Stimulated activated CD8-positive, alpha-beta memory T cell treated with anti-CD3 and anti-CD28 coated beads, Interleukin-4, amount 100 ng/mL, for 48 hours (primary cell): ENCODE measurements around the gene PRR5L.

Experiments
- DNase-seq: peaks from one replicate; pipeline ENCODE4 v3.0.0-alpha.2; 2020

The PRR5L gene

GRCh38 chr11:36295926-36296325 is at the start of gene PRR5L:
TSS of gene PRR5L (plus strand) at chr11:36296288. CDS start at chr11:36401122, 104,834 bp downstream.
- no peak for DNase-seq

DNA sequence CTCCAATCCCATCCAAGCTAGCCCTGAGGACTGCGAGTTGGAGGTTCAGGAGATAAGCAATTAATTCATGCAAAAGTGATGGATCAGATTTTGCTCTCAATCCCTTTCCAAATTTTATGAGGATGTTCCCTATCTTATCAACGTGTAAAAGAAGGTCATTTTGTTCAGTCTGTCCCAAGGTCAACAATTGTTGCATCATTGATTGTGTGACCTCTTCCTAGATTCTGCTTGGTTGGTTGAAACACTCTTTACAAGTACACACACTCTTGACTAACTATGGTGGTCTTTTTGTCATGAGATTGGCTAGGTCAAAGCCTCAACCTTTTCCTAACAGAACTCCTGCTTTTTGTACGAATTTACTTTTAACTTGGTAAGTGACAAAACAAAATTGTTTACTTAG is 48.6 kb upstream of the PRR5L start:
- no peak for DNase-seq

DNA sequence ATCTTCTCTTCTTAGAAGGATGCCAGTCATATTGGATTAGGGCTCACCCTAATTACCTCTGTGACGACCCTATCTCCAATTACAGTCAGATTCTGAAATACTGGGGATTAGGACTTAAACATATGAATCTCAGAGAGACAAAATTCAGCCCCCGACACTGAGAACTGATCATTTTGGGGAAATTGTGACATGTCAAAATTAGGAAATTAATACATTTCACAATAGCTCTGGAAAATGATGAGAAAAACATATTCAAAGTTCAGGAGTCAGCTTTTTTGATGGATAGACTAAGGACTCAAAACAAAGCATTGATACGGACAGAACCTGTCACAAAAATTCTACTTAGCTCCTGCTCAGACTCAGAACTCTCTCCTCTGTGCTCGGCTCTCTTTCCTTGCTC is 47.7 kb upstream of the PRR5L start:
- DNase-seq: no peak

DNA sequence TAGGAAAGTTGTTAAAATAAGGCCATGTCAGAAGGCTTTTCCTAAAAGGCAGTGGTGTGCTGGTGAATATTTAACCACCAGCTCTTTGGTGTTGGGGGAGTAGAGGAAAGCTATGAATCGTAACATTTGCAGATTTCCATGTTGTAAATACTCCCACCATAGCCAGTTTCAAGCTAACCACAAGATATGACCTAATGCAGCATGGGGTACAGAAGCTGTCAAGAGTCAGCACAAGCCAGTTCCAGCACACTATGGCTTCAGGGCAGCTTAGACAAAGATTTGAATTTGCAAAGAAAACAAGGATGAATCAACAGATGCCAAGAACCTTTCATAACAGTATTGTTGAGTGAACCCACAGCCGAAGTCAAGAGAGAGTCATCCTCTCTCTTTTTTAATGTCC is 46.8 kb upstream of the PRR5L start:
- no peak for DNase-seq

DNA sequence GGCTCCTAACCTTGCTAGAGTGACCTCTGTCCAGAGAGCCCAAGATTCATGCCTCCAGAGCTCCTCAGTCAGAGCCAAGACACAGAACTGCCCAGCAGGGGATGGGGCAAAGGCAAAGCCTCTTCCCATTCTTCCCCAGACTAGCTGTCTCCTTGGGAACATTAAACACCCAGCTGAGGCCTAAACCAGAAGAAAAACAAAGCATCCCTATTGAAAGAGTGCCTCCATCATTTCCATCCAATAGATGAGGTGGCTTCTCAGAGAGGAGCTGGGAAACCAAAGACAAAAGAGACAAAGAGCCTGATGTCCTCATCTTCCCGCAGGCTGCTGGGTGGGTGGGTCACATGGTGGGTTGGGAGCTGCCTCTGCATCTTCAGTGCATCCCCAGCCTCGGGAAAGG is 44.3 kb upstream of the PRR5L start:
- DNase-seq: no peak

- no peak for DNase-seq
Observed at GRCh38 chr11:36253238-36253637, 42.9 kb upstream of the PRR5L start.

- no peak for DNase-seq
Observed at GRCh38 chr11:36254713-36255112, 41.4 kb upstream of the PRR5L start.

- DNase-seq: no peak
Observed at GRCh38 chr11:36257351-36257750, 38.7 kb upstream of the PRR5L start.

GRCh38 chr11:36258730-36259360 is 37.2 kb upstream of the PRR5L start:
- peak; percentile 45 for DNase-seq

DNA sequence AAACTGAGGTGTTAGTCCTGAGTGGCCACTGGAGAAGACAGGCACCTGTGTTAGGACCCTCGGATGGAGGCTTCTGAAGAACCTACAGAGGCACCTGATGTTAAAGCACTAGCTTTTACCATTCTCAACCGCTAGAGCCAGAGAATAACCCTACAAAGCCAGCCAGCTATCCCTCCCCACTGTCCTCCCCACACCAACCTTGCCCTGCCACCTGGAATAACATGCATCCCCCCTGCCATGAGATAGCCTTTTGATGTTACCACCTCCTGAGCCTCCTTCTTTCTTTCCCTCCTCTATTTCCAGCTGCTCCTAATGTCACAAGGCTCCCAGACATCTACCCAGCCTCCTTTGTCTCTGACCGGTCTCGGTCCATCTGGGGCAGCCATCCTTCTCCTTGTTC is 35.0 kb upstream of the PRR5L start:
- DNase-seq: no peak

GRCh38 chr11:36264011-36264972 is 31.8 kb upstream of the PRR5L start:
- DNase-seq: no peak

DNA sequence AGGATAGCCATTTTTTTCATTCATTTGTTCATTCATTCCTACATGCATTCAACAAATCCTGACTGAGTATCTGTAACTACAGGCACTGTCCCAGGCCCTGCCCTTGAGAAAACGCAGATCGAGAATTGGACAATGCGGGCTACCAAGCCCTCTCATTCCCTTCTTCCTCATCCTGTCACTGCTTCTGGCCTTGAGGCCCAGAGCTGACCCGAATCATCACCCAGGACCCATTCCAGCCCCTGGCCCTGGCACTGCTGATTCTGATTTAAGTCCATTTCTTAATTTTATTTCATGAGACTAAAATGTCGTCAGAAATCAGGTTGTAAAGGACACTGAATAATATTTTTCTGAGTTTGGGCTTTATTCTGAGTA is 31.1 kb upstream of the PRR5L start:
- no peak for DNase-seq

DNA sequence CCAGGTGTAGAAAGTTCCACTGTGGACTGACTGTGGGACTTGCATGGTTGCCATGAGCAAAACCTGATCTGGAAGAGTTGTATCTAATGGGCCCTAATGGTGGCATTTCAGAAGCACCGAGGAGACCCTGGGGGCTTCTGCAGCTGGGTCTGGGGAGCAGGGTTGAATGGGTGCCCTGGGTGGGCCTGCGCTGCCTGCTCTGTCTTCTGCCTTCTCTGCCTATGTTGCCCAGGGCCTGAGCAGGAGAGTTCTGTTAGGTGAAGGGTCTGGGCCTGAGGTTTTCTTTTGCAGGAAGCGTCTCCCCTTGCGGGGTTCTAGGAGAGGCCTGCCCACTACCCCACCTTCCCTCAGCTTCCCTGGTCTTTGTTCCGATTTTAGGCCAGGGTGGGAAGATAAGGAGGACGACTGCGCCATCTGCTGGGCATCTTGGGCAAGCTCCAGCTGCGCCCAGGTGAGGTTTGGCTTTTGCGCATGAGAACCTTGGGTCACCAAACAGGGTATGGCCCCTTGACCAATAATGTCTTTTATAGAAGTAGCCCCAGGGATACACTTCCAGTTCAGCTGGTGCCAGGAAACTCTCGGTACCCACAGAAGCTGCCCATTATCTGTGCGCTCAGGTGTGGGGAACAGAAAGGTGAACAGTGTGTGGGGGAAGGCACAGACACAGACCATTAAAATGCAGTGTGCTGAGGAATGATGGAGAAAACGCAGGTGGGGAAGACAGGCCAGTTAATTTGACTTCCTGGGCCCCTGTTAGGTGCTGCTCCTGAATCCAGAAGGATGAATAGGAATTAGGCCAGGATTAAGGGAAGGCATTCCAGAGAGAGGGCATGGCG is 30.1 kb upstream of the PRR5L start:
- DNase-seq: peak; percentile 80

GRCh38 chr11:36266767-36267166 is 29.3 kb upstream of the PRR5L start:
- no peak for DNase-seq

DNA sequence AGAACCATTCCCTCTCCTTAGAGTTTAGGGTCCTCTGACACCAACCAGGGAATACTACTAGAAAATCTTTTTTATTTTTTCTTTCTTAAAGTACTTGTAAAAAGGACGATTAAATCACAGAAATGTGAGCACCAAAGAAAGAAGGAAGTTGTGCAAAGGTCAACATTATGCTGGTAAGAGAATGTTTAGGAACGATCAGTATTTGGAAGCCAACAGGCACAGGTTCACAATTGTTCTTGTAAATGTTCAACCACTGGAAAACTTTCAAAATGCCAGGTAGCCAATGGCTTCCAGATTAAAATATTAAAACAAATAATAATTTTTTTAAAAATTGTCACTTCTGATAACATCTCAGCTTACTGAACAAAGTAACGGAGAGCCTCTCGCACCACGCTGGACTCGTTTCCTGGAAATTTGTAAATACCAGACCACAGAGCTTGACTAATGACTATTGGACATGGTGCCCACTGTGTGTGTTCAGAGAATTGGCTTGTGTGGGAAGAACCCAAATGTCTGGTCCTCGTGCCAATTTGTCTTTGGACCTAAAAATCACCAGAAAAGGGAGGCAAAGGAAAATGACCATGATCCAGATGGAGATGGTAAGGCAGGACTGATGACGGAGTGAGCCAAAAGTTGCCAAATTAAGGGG is 27.6 kb upstream of the PRR5L start:
- no peak for DNase-seq

- DNase-seq: no peak
Observed at GRCh38 chr11:36270701-36271100, 25.4 kb upstream of the PRR5L start.

GRCh38 chr11:36271794-36272407 is 24.2 kb upstream of the PRR5L start:
- no peak for DNase-seq

DNA sequence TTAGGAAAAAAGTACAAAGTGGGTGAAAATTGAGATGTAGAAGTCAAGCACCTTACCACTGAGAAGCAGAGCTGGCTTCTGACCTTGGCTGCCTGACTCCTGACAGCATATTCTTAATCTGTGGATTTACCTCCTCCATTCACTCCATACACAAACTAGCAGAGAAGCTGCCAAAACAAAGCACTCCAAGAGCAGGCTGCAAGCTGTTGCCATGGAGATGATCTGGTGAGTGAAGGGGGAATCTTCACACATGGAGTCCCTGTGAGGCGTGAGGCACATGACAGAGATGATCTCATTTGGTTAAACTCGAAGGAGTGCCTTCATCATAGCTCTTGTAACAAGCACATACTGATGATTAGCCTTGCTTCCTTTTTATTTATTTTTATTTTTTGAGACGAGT is 23.0 kb upstream of the PRR5L start:
- DNase-seq: no peak

GRCh38 chr11:36274414-36274813 is 21.7 kb upstream of the PRR5L start:
- peak; percentile 4 for DNase-seq

DNA sequence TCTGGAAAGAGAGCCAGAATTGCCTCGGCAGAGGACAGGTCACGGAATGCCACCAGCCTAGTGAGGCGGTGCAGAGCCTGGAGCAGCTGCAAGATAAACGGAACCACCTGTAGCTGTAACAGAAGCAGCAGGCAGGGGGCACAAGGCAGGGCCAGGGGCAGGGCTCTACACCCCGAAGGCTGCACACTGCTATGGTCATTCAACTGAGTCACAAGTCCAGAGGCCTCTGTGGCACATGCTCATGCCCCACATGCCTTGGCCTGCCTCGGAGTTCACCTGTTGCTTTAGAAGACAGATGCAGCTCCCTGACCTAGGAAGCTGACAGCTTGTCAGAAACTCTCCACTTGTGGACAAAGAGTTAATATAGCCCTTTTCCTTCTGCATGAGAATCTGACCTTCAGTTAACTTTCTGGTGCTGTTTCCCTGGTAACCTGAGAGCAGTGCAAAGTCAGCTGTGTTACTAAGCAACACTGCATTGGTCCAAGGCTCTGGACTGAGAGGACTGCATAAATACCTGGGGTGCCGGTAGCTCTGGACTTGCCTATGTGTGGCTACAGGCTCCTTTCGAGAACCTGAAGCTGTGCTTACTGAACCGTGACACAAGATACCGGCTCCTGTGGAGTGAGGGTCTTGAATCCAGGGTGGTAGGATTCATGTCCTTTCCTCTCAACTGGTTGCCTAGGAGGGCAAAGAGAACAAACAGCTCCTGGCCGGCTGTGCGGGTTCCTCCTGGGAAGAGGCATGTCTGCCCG is 17.4 kb upstream of the PRR5L start:
- peak; percentile 12 for DNase-seq

- no peak for DNase-seq
Observed at GRCh38 chr11:36280531-36280930, 15.6 kb upstream of the PRR5L start.

GRCh38 chr11:36281850-36282249 is 14.2 kb upstream of the PRR5L start:
- no peak for DNase-seq
